GM20431 (cell line): ENCODE measurements around the gene EPB41L4A.

Source experiments
- in situ Hi-C: fragments of 300-500 bp; cut with MseI, MboI; formaldehyde crosslinking; loops from one replicate; pipeline ENCODE4 v1.15.0; 2020; ENCODE audit warnings: low sequenced_read_pairs; ENCODE audit not compliant: unreplicated experiment

EPB41L4A gene

GRCh38 chr5:112127861-112128260 lies 291.2 kb downstream of the EPB41L4A start:
- in situ Hi-C loops: no loop called here

- in situ Hi-C loops: no loop called here
Observed at GRCh38 chr5:112126982-112127381, 292.1 kb downstream of the EPB41L4A start.

GRCh38 chr5:112125903-112126302 lies 293.2 kb downstream of the EPB41L4A start:
- in situ Hi-C loops: no loop called here

- in situ Hi-C loops: no loop called here
Observed at GRCh38 chr5:112124788-112125187, 294.3 kb downstream of the EPB41L4A start.

GRCh38 chr5:112123086-112123485 lies 296.0 kb downstream of the EPB41L4A start:
- in situ Hi-C loops: no loop called here

DNA sequence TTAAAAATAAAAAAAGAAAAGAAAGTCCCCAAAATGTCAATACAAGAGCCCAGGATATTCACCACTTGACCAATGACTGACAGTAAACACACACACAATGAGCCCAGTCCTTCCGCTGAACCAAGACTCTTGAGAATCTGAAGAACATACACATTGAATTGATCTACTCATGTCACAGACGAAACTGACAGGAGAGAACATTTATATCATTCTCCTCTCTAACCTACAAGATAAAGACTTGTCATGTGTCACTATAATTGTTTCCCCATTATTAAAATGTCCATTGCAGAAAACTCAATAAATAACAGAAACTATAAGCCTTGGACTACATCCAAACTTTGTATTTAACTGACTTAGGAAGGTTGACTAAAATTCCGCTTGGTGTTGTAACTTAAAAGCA lies 296.7 kb downstream of the EPB41L4A start:
- in situ Hi-C loops: no loop called here

GRCh38 chr5:112121258-112121657 lies 297.8 kb downstream of the EPB41L4A start:
- in situ Hi-C loops: no loop called here

GRCh38 chr5:112119969-112120368 lies 299.1 kb downstream of the EPB41L4A start:
- in situ Hi-C loops: no loop called here

GRCh38 chr5:112119508-112119907 lies 299.6 kb downstream of the EPB41L4A start:
- in situ Hi-C loops: no loop called here

DNA sequence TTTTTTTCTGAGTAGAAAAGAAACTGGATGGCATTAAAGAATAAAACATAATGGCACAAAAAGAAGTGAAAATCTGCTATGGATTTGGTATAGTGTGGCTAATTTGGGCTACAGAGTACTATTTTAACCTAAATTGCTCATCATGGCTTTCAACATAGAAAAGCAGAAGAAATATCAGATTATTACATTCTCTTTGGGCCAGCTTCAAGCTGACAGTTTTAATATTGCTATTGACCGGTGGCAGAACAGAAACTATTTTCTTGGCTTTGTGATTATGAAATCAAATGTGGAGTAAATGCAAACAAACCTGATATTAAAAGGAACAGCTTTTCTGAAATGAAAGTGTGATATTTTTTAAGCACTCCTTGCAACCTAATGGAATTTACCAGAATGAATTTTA lies 301.5 kb downstream of the EPB41L4A start:
- in situ Hi-C loops: no loop called here

- in situ Hi-C loops: no loop called here
Observed at GRCh38 chr5:112116371-112116770, 302.7 kb downstream of the EPB41L4A start.

- in situ Hi-C loops: no loop called here
Observed at GRCh38 chr5:112113565-112113964, 305.5 kb downstream of the EPB41L4A start.
